Activated CD4-positive, CD25-positive, alpha-beta regulatory T cell treated with anti-CD3 and anti-CD28 coated beads, Interleukin-2, amount 50 U/mL, for 16 hours (primary cell): Measurements from ENCODE around the gene TBC1D25.
A peak's percentile ranks its signal among the peaks of the same experiment; 100 is the strongest.

ENCODE experiments used
- DNase-seq: peaks from one replicate; pipeline ENCODE4 v3.0.0-alpha.2; 2020; ENCODE audit warnings: low read depth, low spot score

The TBC1D25 gene

GRCh38 chrX:48539345-48540027, at the start of gene TBC1D25:
TSS of gene TBC1D25 (plus strand) at chrX:48539714. CDS start at chrX:48539798, 84 bp downstream.
- DNase-seq, result peak; percentile 94

GRCh38 chrX:48489892-48490291, 49.6 kb upstream of the TBC1D25 start:
- DNase-seq, result no peak

GRCh38 chrX:48490661-48491060, 48.9 kb upstream of the TBC1D25 start:
- no peak for DNase-seq

GRCh38 chrX:48491809-48492208, 47.7 kb upstream of the TBC1D25 start:
- DNase-seq, result no peak

- DNase-seq, result no peak
Measured at GRCh38 chrX:48492293-48492910, 47.1 kb upstream of the TBC1D25 start.

- DNase-seq, result no peak
Measured at GRCh38 chrX:48493890-48494364, 45.6 kb upstream of the TBC1D25 start.

- no peak for DNase-seq
Measured at GRCh38 chrX:48496660-48497059, 42.9 kb upstream of the TBC1D25 start.

- no peak for DNase-seq
Measured at GRCh38 chrX:48497871-48498270, 41.6 kb upstream of the TBC1D25 start.

- no peak for DNase-seq
Measured at GRCh38 chrX:48498374-48498809, 41.1 kb upstream of the TBC1D25 start.

GRCh38 chrX:48504261-48504660, 35.3 kb upstream of the TBC1D25 start:
- DNase-seq, result no peak

GRCh38 chrX:48505481-48505880, 34.0 kb upstream of the TBC1D25 start:
- DNase-seq, result no peak

- no peak for DNase-seq
Measured at GRCh38 chrX:48507246-48507645, 32.3 kb upstream of the TBC1D25 start.

GRCh38 chrX:48508400-48509244, 30.9 kb upstream of the TBC1D25 start, which contains the start of gene PORCN:
TSS of gene PORCN (plus strand) at chrX:48508992. CDS start at chrX:48509821, 829 bp downstream.
- DNase-seq, result peak; percentile 50

- DNase-seq, result no peak
Measured at GRCh38 chrX:48509245-48509590, 30.3 kb upstream of the TBC1D25 start.

GRCh38 chrX:48509619-48510018, 29.9 kb upstream of the TBC1D25 start:
- no peak for DNase-seq

- no peak for DNase-seq
Measured at GRCh38 chrX:48511560-48511959, 28.0 kb upstream of the TBC1D25 start.

- no peak for DNase-seq
Measured at GRCh38 chrX:48512371-48512935, 27.1 kb upstream of the TBC1D25 start.

- DNase-seq, result no peak
Measured at GRCh38 chrX:48513670-48514069, 25.8 kb upstream of the TBC1D25 start.

- DNase-seq, result no peak
Measured at GRCh38 chrX:48514126-48514806, 25.2 kb upstream of the TBC1D25 start.

GRCh38 chrX:48514868-48515460, 24.6 kb upstream of the TBC1D25 start:
- DNase-seq, result no peak

GRCh38 chrX:48515842-48516241, 23.7 kb upstream of the TBC1D25 start:
- no peak for DNase-seq
